Upper lobe of left lung (tissue), 6 donors: ENCODE results near the gene ARFGEF3. TPM values are rescaled to one million over a fixed set of nuclear protein-coding genes. Genes with fewer than 3 reads are reported as not detected.

Experiments
- ATAC-seq, 2 donors: fragments of 200-7000 bp; cut with Tn5 transposase; one replicate each; pipeline ENCODE4 v1.9.1; 2022; ENCODE audit warnings: mild to moderate bottlenecking in 2 of 2, moderate library complexity in 2 of 2; ENCODE audit not compliant: low FRiP score in 2 of 2
- DNase-seq, 2 donors: peaks; one replicate each; pipeline ENCODE4 v3.0.0-alpha.2; 2019 to 2020
- H3K27ac ChIP-seq, 4 donors: fragments of 200-600 bp; sonication (generic); one replicate each; pipeline ENCODE4 v1.5.1; 2016 to 2019
- H3K27me3 ChIP-seq, 4 donors: fragments of 200-600 bp; sonication (generic); one replicate each; pipeline ENCODE4 v1.5.1; 2017 to 2019
- H3K36me3 ChIP-seq, 4 donors: fragments of 200-600 bp; sonication (generic); one replicate each; pipeline ENCODE4 v1.5.1; 2016 to 2019
- H3K4me1 ChIP-seq, 4 donors: fragments of 200-600 bp; sonication (generic); one replicate each; pipeline ENCODE4 v1.5.1; 2018 to 2019
- H3K4me3 ChIP-seq, 4 donors: fragments of 200-600 bp; sonication (generic); one replicate each; pipeline ENCODE4 v1.5.1; 2017 to 2019; ENCODE audit warnings: mild to moderate bottlenecking in 2 of 4, moderate library complexity in 1 of 4
- H3K9me3 ChIP-seq, 4 donors: fragments of 200-600 bp; sonication (generic); one replicate each; pipeline ENCODE4 v1.5.1; 2018 to 2019
- CTCF ChIP-seq, 6 experiments: fragments of 450-650 bp in 4 of 6; fragments of 200-600 bp in 2 of 6; sonication (generic) in 2 of 6; IDR thresholded peaks; one replicate each; pipeline ENCODE4 v1.5.1; 2016 to 2019; ENCODE audit warnings: antibody characterized with exemption in 6 of 6
- EP300 ChIP-seq, 4 donors: sonication (generic); formaldehyde crosslinking; IDR thresholded peaks; one replicate each; pipeline ENCODE4 v1.5.1; 2017; ENCODE audit warnings: antibody characterized with exemption in 4 of 4, control low read depth in 2 of 4
- POLR2A ChIP-seq, 4 donors: fragments of 450-650 bp; IDR thresholded peaks; one replicate each; pipeline ENCODE4 v1.5.1; 2016 to 2017; ENCODE audit warnings: antibody characterized with exemption in 4 of 4, mild to moderate bottlenecking in 2 of 4
- POLR2AphosphoS5 ChIP-seq, 2 donors: sonication (generic); formaldehyde crosslinking; IDR thresholded peaks; one replicate each; pipeline ENCODE4 v1.5.1; 2017; ENCODE audit warnings: antibody characterized with exemption in 2 of 2
- WGBS, 2 donors: methylation state at CpG; one replicate each; pipeline ENCODE4 v1.1.5; 2017 to 2018; 5-methylcytosine and 5-hydroxymethylcytosine counted together
- total RNA-seq, 6 donors: library from RNA; depleted of rRNA in 4 of 6; stranded (reverse); fragments of >200 nt in 4 of 6; gene quantifications; one replicate each; pipeline versions ENCODE4 v1.1.0 to v1.2.1, GENCODE V29; 2016 to 2021
- donor health status: DM: no; HTN: no; CAD: no; lungs with moderate emphysema.
- donor health status: DM: no; HTN: yes; CAD: no; lungs with severe emphysema.

Gene ARFGEF3
- total RNA-seq, 6 donors from 2014 or later: 19.8 to 53.6 (median 30.5) TPM

DNA sequence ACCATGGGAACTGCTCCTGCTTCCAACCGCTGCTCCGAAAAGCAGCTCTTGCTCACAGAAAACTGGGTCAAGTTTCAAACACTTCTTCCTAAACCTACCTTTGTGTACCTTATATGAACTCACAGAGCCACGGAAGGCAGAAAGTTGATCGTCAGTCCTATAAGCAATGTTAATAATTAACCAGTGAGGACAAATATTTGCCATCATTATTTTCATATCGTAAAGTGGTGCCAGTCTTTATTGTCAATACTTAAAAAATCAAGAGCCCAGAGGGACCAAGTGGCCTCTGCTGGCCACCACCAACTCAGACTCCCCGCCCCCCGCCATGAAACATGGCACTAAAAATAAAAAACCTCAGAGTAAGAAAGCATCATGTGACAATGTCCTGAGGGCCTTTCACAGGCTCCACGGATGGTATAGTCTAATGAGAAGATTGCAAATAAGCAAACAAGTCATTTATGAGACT, 65.6 kb downstream of the ARFGEF3 start:
- Histone ChIP-seq H3K27ac (peak overlapping the region in 3 of 4 donors; percentile 18 to 63 (median 45)), H3K4me3 (no peak overlapping the region), H3K4me1 (peaks cover 3 to 28% (median 8%) of the 10 kb centered on the region in 4 donors), H3K27me3 (no peaks in the 10 kb centered on the region), H3K36me3 (no peaks in the 10 kb centered on the region), H3K9me3 (no peaks in the 10 kb centered on the region)
- ATAC-seq (peak in 1 of 2 donors; percentile 80), DNase-seq (peak in 1 of 2 donors; percentile 68)
- TF ChIP-seq POLR2A (IDR thresholded peaks at IDR 0.05): no peak
- WGBS, 2 donors: 69 to 71% methylated on average over 8 of the region's 8 CpGs

- Histone ChIP-seq H3K9me3 (no peaks in the 10 kb centered on the region), H3K4me1 (peaks cover 0 to 28% (median 8%) of the 10 kb centered on the region in 4 donors), H3K36me3 (no peaks in the 10 kb centered on the region), H3K27ac (no peak overlapping the region), H3K27me3 (no peaks in the 10 kb centered on the region), H3K4me3 (no peak overlapping the region)
- DNase-seq (no peak), ATAC-seq (no peak)
- TF ChIP-seq POLR2A (IDR thresholded peaks at IDR 0.05): no peak
- no peak for TF ChIP-seq CTCF (IDR thresholded peaks at IDR 0.05)
- no peak for TF ChIP-seq EP300 (IDR thresholded peaks at IDR 0.05)
- no peak for TF ChIP-seq POLR2AphosphoS5 (IDR thresholded peaks at IDR 0.05)
- WGBS, 2 donors: 62 to 66% methylated on average over 4 of the region's 4 CpGs
These were observed 67.3 kb downstream of the ARFGEF3 start for GRCh38 chr6:138229072-138229471.

- TF ChIP-seq POLR2A (IDR thresholded peaks at IDR 0.05): no peak
- TF ChIP-seq CTCF (IDR thresholded peaks at IDR 0.05): no peak
- TF ChIP-seq EP300 (IDR thresholded peaks at IDR 0.05): no peak
- no peak for TF ChIP-seq POLR2AphosphoS5 (IDR thresholded peaks at IDR 0.05)
- no peak overlapping the region for H3K27ac ChIP-seq
- 92 to 93% methylated on average over 11 of the region's 11 CpGs for WGBS, 2 donors
These were observed 68.0 kb downstream of the ARFGEF3 start for GRCh38 chr6:138229663-138230179.

DNA sequence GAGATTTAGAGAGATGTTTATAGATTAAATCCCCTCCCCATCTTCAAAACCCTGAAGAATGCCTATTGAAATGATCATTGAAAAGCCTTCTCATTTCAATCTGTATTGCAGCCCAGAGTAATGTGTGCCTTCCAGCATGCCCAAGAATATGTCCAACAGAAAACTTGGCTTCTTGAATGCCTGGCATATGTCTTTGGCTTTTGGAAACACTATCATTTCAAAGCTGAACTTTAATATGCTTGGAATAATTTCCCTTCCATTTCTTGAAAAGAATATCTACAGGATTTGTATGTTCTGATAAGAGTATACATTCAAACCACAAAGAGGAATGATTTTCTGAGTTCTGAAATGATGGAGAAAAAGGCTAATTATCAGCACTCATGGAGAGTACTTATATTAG, 68.5 kb downstream of the ARFGEF3 start:
- Histone ChIP-seq H3K9me3 (no peaks in the 10 kb centered on the region), H3K4me3 (no peak overlapping the region), H3K36me3 (no peaks in the 10 kb centered on the region), H3K27ac (no peak overlapping the region), H3K4me1 (peaks cover 0 to 28% (median 8%) of the 10 kb centered on the region in 4 donors), H3K27me3 (no peaks in the 10 kb centered on the region)
- DNase-seq (no peak), ATAC-seq (no peak)
- no peak for TF ChIP-seq EP300 (IDR thresholded peaks at IDR 0.05)

More at GRCh38 chr6:138229663-138230179, 68.0 kb downstream of the ARFGEF3 start:
- Histone ChIP-seq H3K4me3 (no peak overlapping the region), H3K36me3 (no peaks in the 10 kb centered on the region), H3K27me3 (no peaks in the 10 kb centered on the region), H3K9me3 (no peaks in the 10 kb centered on the region), H3K4me1 (peaks cover 0 to 28% (median 8%) of the 10 kb centered on the region in 4 donors)
- ATAC-seq (no peak), DNase-seq (no peak)

GRCh38 chr6:138230759-138231380, 69.1 kb downstream of the ARFGEF3 start:
- no peak overlapping the region for H3K4me3 ChIP-seq
- ATAC-seq (no peak), DNase-seq (no peak)
- no peaks in the 10 kb centered on the region for H3K9me3 ChIP-seq
- 50 to 63% methylated on average over 3 of the region's 3 CpGs for WGBS, 2 donors
- H3K4me1 ChIP-seq: peaks cover 0 to 28% (median 8%) of the 10 kb centered on the region in 4 donors
- H3K27ac ChIP-seq: peak overlapping the region in 1 of 4 donors; percentile 41
- no peaks in the 10 kb centered on the region for H3K27me3 ChIP-seq
- no peaks in the 10 kb centered on the region for H3K36me3 ChIP-seq
- TF ChIP-seq POLR2A (IDR thresholded peaks at IDR 0.05) (no peak), CTCF (IDR thresholded peaks at IDR 0.05) (no peak), POLR2AphosphoS5 (IDR thresholded peaks at IDR 0.05) (no peak), EP300 (IDR thresholded peaks at IDR 0.05) (no peak)
